ENCODE measurements around the gene ATXN7L2.

- TF ChIP-seq, protein P1, sequence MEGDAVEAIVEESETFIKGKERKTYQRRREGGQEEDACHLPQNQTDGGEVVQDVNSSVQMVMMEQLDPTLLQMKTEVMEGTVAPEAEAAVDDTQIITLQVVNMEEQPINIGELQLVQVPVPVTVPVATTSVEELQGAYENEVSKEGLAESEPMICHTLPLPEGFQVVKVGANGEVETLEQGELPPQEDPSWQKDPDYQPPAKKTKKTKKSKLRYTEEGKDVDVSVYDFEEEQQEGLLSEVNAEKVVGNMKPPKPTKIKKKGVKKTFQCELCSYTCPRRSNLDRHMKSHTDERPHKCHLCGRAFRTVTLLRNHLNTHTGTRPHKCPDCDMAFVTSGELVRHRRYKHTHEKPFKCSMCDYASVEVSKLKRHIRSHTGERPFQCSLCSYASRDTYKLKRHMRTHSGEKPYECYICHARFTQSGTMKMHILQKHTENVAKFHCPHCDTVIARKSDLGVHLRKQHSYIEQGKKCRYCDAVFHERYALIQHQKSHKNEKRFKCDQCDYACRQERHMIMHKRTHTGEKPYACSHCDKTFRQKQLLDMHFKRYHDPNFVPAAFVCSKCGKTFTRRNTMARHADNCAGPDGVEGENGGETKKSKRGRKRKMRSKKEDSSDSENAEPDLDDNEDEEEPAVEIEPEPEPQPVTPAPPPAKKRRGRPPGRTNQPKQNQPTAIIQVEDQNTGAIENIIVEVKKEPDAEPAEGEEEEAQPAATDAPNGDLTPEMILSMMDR (IDR thresholded peaks at IDR 0.05; ENCODE audit: insufficient read depth, low read depth, low read length), result no peak
- no peak for TF ChIP-seq EZH2 (IDR thresholded peaks at IDR 0.05; ENCODE audit: insufficient read depth, low read length)
Measured at GRCh38 chr1:109516872-109517271, 33.2 kb downstream of the ATXN7L2 start.
